Right hindlimb (tissue), 1 donor: ENCODE data around the gene TMBIM1.

Source experiments
- DNase-seq: peaks from one replicate; pipeline ENCODE4 v3.0.0-alpha.2; 2018

The TMBIM1 gene

DNA sequence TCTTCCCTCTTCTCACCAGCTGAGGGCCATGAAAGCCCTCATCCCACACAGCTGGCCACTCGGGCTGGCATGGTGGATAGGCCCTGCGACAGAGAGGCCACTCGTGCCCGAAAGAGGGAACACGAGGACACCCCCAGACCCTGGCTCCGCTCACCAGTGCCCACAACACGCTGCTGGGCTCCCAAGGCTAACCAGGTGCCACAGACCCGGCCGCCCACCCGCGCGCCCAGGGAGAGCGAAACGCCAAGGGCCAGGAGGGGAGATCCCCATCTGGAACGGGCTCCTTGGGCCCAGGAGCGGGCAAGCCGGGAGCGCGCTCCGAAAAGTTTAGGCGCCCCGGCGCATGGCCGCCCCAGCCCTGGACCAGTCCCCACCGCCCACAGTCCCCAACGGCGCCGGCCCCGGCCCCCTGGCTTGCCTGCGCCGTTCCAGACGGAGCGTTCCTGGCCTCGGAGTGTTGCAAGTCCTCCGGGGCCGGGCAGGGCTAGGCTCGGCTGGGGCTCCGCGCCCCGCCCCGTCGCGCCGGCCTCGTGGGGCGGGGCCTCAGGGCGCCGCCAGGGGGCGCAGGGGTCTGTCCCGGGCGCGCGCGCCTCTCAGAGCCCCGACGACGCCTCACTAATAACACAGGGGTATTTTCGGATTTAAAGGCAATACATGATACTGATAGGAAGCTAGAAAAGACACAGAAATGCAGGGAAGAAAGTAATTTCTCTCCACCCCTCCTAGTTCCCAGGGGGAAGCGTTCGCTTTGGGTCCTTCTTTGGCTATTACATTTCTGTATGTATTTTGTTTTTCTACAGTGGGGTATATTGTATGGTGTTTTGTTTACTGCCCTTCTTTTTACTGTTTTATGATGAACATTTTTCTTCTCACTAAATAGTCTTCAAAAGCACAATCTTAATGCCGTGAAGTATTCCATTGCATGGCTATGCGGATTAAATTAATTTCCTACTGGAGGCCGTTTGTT, at the start of gene TMBIM1:
Gene TMBIM1 (minus strand): TSS at position 456 of the 967 bp plus-strand sequence. CDS start 10,362 bp downstream, outside the sequence.
- DNase-seq: peak; percentile 88

GRCh38 chr2:218341381-218341780, 49.1 kb upstream of the TMBIM1 start:
- no peak for DNase-seq

DNA sequence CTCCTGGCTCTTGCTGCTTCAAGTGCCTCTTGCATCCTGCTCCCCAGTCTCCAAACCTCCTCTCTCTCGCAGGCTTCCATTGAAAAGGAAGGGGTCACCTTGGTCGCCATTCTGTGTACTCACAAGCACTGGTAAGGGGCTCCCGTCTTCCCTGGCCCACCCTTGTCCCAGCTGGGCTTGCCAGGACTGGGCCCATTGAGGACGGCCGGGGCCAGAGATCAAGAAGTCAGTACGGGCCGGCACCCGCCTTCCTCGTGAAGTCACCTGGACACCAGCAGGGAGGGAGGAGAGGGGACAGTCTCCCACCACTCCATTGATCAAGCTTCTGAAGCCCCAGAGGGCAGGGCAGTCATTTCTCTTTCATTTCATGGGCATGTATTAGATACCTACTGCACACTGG, 48.4 kb upstream of the TMBIM1 start:
- DNase-seq: no peak

GRCh38 chr2:218334531-218334930, 42.2 kb upstream of the TMBIM1 start:
- no peak for DNase-seq

GRCh38 chr2:218332920-218333645, 40.8 kb upstream of the TMBIM1 start:
- DNase-seq: no peak

DNA sequence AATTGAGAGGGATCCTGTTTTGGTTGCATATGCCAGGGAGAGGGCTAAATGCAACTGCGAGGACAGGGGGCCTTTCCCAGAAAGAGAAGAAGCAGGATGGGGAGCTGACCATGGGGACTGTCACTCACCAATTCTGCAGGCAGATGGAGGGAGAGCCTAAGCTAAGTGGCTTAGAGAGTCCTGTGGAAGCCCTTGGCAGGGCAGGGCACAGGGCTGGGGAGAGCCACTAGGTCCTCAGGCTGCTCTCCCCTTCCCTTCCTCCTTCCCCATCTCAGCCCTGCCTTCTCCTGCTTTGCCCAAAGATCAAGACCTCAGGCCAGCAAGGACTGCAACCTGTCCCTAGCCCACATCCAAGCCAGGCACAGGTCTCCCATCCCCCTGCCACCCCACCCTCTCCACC, 40.0 kb upstream of the TMBIM1 start:
- DNase-seq: no peak

- DNase-seq: no peak
Measured at GRCh38 chr2:218331745-218332144, 39.4 kb upstream of the TMBIM1 start.

DNA sequence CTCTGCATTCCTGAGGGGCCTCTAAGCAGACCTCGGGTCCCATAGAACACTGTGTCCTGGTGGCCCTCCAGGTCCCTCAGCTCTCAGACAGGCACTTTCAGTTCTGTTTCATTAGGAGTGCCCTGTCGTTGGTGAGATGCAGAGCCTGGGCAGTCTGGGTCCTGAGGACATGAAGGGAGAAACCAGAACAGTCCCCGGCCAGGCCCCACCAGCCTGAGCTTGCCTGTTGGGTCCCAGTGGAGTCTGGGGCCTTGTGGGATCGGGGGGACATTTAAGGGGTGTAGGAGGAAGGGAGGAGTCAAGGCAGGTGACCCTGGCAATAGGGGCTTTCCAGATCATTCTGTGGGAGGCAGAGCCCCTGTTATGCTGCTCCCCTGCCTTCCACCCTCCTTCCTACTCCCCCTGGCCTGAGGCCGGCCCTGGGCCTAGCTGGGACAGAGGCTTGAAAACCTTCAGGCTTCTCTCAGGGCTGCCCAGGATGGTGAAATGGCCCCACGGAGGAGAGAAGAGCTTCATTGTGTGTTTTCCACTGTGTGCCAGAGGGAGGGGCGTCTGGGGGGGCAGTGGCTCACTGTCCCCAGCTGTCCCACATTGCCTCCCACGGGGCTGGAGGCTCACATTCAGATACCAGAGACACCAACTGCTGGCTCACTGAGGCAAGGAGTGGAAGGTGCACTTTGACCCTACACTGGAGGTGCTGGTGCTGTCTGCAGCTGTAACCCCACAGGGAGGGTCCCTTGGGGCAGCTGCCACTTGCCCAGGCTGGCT, 37.7 kb upstream of the TMBIM1 start:
- no peak for DNase-seq

DNA sequence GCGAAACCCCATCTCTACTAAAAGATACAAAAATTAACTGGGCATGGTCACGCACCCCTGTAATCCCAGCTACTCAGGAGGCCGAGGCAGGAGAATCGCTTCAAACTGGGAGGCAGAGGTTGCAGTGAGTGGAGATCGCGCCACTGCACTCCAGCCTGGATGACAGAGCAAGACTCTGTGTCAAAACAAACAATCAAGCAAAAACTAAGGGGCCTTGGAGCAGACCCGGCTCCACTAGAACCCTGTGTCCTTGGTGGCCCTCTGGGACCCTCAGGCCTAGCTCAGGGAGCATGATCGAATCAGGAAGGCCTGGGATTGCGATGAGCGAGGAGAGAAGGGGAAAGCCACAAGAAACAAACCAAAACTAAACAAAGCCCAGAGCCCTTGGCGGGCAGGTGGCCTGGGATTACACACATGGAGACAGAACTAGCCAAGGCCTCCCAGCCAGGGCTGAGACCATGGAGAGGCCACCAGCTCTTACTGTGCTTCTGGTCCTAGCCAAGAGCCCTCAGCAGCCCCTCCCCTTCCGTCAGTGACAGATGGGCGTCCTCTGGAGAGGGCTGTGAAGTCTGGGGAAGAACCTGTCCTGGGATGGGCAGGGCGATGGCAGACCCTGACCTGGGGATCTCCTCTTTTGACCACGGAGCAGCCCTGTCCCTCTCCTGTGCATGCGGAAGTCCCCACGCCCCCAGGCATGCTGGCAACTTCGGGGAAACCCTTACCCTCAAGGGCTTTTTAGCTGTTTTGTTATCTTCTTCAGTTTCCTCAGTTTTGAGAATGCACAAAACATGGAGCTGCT, 36.9 kb upstream of the TMBIM1 start:
- no peak for DNase-seq

GRCh38 chr2:218328294-218328693, 36.0 kb upstream of the TMBIM1 start:
- no peak for DNase-seq

GRCh38 chr2:218327451-218328210, 35.3 kb upstream of the TMBIM1 start:
- DNase-seq: no peak

DNA sequence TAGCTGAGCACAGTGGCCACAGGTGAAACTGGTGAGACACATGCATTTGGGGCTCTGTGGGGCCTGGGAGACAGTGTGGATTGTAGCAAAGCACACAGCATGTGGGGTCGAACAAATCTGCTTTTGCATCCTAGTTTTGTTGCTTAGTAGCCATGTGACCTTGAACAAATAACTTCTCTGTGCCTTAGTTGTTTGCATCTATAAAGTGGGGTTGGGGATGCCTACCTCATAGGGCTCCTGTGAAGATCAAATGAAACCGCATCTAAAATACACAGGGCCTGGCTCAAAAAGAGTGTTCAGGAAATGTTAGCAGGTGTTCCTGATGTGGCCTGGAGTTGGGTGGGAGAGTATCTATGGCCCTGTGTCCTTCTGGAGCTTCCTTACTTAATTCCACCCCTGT, 34.0 kb upstream of the TMBIM1 start:
- DNase-seq: no peak

DNA sequence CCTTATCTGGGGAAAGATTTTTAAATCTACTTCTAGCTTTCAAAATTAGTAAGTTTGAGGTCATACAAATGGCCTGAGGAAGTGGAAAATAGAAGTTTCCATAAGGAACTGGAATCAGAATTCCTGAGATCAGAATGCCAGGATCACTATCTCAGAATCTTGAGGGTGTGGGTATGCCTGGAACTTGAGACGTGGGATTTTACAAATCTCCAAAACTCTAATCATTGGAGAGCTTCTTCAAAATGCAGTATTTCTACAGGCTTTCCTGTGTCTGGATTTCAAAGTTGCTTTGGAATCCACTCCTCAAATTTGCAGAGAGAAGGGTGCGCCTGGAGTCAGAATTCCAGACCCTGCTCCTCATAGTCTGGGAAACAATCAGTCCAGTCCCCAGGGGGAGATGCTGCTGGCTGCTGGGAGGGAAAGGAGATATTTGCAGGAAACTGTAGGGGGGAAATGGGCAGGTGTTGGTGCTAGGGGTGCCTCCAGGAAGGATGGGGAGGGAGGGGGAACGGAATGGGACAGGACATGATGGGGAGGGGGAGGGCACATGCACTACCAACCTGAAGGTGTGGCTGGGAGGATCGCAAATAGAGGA, 33.4 kb upstream of the TMBIM1 start:
- DNase-seq: no peak

GRCh38 chr2:218323526-218324472, 31.5 kb upstream of the TMBIM1 start:
- peak; percentile 61 for DNase-seq

DNA sequence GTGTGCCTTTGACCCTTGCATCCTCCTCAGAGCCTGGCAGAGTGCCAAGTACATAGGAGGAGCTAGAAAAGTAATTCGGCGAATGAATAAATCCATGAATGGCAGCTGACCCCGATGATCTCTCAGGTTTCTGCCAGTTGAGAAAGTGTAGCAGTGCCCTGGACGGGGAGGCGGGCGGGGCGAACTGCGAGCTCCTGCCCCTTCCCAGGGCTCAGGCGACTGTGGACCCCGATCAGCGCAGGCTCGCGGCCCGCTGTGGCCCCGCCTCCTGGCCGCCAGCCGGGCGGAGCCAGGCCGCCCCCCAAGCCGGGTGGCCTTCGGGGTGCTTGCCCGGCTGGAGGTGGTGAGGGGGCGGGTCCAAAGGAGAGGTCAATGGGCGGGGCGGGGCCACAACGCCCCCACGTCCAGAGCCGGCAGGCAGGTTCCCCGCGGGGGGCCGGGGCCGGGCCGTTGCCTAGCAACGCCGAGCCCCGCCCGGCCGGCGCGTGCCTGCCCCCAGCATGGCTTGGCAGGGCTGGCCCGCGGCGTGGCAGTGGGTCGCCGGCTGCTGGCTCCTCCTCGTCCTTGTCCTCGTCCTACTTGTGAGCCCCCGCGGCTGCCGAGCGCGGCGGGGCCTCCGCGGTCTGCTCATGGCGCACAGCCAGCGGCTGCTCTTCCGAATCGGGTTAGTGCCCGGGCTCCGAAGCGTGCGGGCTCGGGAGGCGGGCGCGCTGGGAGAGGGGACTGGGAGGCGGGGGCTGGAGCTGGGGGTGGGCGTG, 30.6 kb upstream of the TMBIM1 start:
- DNase-seq: peak; percentile 88

DNA sequence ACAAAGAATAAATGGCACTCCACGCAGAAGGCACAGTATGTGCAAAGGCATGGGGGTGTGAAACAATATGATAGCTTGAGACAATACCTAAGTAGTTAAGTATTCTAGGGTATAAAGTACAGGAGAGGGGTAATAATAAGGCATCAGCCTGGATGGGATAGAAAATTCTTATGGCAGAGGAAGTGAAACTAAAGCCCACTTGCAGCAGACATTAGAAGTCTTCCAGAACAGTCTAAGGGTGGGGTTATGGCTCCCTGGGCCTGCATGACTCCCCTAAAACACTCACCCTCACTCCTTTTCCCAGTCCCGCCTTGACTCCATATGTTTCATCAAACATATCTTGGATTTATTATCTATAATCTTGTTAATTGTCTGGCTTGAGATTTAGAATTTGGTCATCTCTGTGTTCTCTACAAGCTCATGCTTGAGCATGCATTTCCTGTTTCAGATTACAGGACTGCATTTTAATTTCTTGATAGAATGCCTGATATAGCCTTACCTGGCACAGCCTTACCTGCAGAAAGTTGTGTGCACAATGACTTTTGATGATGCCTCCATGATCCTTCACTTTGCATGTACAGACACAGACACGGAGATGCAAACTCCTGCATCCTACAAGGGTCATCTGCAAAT, 28.5 kb upstream of the TMBIM1 start:
- DNase-seq: no peak

- DNase-seq: no peak
Measured at GRCh38 chr2:218319813-218320365, 27.6 kb upstream of the TMBIM1 start.

GRCh38 chr2:218318241-218318640, 25.9 kb upstream of the TMBIM1 start:
- DNase-seq: no peak
